DND-41 (cell line): ENCODE results near the gene MICAL2.
"Not testable (repeated sequence)": the region's sequence is repeated elsewhere in the genome, so short reads cannot be mapped to it uniquely, and the experiment has no call there.

Source experiments
- CTCF ChIP-seq: IDR thresholded peaks from 2 replicates; pipeline ENCODE4 v1.5.1; 2012; ENCODE audit warnings: borderline replicate concordance, low read length, moderate library complexity, mild to moderate bottlenecking; ENCODE audit not compliant: poor library complexity, severe bottlenecking; ENCODE audit errors: extremely low read depth
- EZH2 ChIP-seq: IDR thresholded peaks from 3 replicates; pipeline ENCODE4 v1.6.1; 2012; ENCODE audit warnings: borderline replicate concordance, low read depth, mild to moderate bottlenecking, moderate library complexity, low read length, inconsistent platforms; ENCODE audit not compliant: severe bottlenecking

DNA sequence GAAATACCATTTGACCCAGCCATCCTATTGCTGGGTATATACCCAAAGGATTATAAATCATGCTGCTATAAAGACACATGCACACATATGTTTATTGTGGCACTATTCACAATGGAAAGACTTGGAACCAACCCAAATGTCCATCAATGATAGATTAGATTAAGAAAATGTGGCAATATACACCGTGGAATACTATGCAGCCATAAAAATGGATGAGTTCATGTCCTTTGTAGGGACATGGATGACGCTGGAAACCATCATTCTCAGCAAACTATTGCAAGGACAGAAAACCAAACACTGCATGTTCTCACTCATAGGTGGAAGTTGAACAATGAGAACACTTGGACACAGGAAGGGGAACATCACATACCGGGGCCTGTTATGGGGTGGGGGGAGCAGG lies 36.3 kb downstream of the MICAL2 start:
- TF ChIP-seq CTCF, EZH2: not testable (repeated sequence)
